GM19372 (cell line): ENCODE results near the gene ATP8A2.

ENCODE experiments used
- ATAC-seq: cut with Tn5 transposase; IDR thresholded peaks from one replicate; pipeline ENCODE4 v1.9.1; 2021; ENCODE audit warnings: mild to moderate bottlenecking, low read depth, moderate library complexity; ENCODE audit not compliant: unreplicated experiment

The ATP8A2 gene

GRCh38 chr13:25717666-25718197 is 346.0 kb downstream of the ATP8A2 start:
- ATAC-seq, result no peak

- no peak for ATAC-seq
Observed at GRCh38 chr13:25719666-25720065, 347.9 kb downstream of the ATP8A2 start.

GRCh38 chr13:25722893-25723292 is 351.1 kb downstream of the ATP8A2 start:
- no peak for ATAC-seq

DNA sequence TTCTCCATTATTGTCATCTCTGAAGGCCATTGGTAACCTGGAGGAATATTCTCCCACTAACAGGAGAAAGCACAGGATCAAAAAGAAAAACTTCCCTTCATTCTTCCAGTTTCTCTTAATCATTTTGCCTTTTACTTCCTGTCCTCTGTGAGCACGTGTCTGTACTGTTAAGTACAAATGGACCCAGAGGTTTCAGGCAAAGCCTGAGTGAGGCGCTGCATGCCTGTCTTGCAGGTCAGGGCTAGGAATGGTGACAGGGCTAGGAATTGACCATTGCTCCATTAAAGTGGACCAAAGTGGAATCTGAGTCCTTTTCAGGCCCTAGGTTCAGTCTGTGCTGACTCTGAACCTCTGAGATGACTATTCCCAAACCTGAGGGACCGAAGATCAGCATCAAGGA is 353.3 kb downstream of the ATP8A2 start:
- no peak for ATAC-seq

- no peak for ATAC-seq
Observed at GRCh38 chr13:25727250-25727649, 355.5 kb downstream of the ATP8A2 start.

DNA sequence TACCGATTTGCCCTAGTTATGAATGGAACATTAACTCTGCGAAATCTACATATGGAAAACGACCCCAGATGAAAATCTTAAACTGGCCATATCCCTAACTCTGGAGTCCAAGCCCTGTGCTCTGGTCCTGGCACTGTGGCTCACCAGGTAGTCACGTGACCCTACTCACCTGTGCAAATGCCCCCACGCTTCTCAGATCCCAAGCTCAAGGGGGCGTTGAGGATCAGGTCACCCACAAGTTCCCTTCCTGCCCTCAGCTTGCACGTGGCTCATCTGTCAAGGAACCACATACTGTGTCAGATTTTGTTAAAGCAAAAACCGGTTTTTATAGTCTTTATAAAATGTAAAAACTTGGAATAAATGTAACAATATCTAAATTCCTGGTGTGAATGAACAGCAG is 356.0 kb downstream of the ATP8A2 start:
- no peak for ATAC-seq

DNA sequence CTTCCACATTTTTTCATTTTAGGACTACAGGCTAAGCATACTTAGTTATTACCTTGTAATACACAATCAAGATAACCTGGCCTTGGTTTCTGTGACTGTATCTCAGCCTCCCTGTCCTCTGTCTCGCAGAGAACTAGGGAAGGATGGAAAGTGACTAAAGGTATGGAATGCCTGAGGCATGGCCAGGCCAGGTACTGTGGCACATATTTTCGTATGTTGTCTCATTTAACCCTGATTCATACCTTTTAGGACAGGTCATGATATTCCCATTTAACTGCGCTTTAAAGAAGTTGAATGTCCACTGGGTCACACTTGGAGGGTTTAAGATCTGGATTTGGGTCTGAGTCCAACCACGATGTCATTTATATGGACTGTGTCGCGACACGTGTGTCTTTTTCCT is 357.4 kb downstream of the ATP8A2 start:
- no peak for ATAC-seq

GRCh38 chr13:25731037-25731436 is 359.3 kb downstream of the ATP8A2 start:
- no peak for ATAC-seq

- no peak for ATAC-seq
Observed at GRCh38 chr13:25731536-25731935, 359.8 kb downstream of the ATP8A2 start.

DNA sequence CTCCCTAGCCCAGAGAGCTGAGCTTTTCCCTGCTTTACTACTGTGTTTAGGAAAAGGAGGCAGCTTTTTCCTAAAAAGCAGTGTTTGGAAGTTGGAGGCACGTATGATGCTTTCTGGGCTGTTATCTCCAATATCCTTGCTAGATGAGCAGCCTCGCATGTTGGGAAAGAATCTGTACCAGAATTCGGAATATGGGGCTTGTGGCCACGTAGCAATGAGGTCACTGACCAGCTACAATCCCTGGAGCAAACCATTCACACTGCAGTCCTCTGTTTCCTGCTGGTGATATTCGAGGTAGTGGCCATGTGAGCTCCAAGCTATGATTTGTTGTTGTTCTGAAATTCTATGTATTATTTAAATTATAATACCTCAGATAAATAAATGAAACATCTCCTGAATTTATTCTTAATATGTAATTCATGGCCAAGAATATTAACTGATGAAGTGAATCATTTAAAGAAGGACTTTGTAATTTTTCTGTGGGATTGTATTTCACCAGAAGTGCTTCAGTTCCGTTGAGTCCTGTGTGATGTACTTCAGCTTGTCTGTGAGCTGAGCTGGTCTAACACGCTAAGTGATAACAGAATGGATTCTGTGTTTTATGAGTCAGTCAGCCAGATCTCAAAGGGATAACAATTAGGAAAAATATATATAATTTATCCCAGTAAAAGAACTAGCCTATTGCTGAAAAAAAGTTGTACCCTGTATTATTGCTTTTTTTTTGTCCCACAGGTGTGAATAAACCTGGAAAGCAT is 360.5 kb downstream of the ATP8A2 start:
- ATAC-seq, result no peak

DNA sequence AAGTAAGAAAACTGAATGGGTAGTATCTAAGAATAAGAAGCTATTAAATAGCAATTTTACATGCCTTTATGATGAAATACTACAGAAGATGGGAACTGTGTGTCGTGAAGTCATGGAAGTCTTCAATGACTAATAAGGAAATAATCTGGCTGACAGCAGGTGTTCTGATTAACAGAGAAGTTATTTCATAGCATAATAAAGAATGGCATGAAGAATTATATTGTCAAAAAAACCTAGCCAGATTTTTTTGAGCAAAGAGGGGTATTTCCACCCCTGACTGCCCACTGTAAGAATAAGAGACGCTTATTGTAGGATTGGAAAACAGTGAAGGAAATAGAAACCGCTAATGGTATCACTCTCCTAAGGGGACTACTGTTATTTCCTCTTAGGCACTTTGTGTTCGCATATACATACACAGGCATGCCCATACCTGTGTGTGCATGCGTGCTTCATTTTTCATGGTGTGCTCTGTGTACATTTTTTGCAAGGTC is 361.3 kb downstream of the ATP8A2 start:
- ATAC-seq, result no peak

GRCh38 chr13:25733696-25734435 is 362.1 kb downstream of the ATP8A2 start:
- ATAC-seq, result no peak

DNA sequence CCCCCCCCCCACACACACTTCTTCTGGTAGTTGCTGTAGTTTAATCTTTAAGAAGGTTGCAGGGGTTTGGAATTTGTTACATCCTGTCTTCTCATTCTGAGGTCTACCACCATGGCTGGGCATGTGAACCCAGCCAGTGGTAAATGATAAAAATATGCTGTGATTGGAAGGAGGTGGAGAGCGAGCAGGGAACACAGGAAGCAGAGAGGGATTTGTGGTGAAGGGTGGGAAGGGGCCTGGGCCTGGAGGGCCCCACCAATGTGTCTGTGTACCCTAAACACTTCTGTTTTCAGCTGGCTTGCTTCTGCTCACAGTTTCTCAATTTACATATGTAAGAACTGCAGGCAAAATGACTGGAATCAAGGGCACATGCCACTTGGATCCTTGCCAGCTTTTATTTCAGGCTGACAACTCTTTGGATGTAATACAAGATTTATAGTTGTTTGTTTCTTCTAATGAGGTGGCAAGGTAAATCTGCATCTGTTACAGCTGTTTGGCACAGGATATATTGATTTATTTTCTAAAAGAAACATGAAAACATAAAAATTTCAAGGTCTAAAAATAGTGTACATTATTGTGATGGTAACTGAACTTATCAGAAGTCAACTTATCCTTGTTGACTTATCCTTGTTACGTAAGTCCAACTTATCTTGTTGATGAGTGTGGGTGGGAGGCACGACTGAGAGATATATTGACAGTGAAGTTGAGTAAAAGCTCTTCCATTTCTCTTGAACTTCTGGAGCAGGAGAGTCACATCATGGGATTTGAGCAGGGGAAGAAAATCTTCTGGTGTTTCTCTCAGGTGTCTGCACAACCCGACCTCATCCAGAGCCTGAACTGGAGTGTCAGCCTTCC is 366.8 kb downstream of the ATP8A2 start:
- ATAC-seq, result no peak

DNA sequence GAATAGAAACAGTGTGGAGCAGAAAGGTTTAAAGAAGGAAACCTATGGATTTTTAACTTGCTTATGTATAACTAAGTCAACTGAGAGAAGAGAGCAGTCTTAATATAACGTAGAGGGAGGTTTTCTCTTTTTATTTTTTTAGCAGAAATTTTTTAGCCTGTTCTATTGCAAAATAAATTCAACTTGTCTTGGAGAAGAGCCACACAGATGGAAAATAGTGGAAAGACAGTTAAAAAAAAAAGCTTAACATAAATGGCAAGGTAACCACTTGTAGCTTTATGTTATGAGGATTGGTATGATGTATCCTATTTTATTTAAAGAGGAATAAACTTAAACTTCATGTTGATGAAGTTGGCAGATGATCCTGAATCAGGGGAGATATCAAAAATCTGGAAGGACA is 367.6 kb downstream of the ATP8A2 start:
- ATAC-seq, result no peak

GRCh38 chr13:25741796-25742195 is 370.0 kb downstream of the ATP8A2 start:
- ATAC-seq, result no peak

- ATAC-seq, result no peak
Observed at GRCh38 chr13:25742220-25742619, 370.4 kb downstream of the ATP8A2 start.

GRCh38 chr13:25743421-25743820 is 371.6 kb downstream of the ATP8A2 start:
- no peak for ATAC-seq

- no peak for ATAC-seq
Observed at GRCh38 chr13:25744178-25744577, 372.4 kb downstream of the ATP8A2 start.

DNA sequence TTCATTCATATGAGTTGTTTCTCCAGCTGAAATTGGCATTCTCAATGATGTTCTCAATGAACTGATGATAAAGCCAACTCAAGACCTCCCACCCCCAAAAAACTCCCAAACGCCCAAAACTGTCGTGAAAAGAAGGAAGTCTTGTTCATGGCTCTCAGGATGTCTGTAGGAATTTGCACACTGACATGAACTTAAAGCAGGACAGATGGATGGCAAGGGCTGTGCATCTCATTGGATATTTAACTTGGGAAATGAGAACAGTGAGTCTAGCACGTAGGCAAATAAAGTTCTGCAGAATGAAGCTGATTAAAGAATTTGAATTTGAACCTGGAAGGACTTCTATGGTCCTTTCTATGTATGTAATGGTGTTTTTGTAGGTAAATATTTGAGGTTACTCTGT is 374.4 kb downstream of the ATP8A2 start:
- ATAC-seq, result no peak

DNA sequence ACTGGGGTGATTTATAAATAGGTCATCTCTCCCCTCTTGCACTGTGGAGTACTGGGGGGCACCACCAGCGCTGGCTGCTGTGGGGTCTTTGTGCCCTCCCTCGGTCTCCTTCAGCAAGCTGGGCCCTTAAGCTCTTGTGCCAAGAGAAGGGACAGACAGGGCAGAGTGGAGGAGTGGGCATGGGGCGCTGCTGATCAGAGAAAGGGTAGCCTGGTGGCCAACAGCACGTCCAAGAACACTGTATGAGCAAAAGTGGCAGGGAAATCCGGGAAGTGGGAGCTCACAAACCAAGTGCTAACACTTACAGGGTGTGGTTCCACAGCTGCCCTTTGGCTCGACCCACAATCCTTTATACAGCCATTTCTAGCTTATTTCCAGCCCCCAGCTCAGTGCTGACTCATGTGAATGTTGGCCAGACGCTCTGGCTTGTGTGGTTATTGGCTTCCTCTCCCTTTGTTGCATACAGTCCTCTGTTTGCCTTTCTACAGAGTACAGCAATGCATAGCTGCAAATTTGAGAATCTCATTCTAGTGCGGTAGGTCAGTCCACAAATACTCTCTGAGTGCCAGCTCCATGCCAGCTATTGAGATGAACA is 381.3 kb downstream of the ATP8A2 start:
- no peak for ATAC-seq
